H9 (cell line): ENCODE data around the gene MSL1. TPM values are rescaled to one million over a fixed set of nuclear protein-coding genes. Genes with fewer than 3 reads are reported as not detected.

Experiments used
- DNase-seq: peaks from one replicate; pipeline ENCODE4 v3.0.0-alpha.2; 2017
- H2AFZ ChIP-seq: one replicate; pipeline ENCODE4 v1.6.1; 2013; ENCODE audit warnings: mild to moderate bottlenecking, low read length, control low read depth, moderate library complexity
- H2AK5ac ChIP-seq: 2 replicates; pipeline ENCODE4 v1.6.1; 2013; ENCODE audit warnings: low read length, control low read depth, mixed read lengths; ENCODE audit not compliant: insufficient read length
- H2BK120ac ChIP-seq: one replicate; pipeline ENCODE4 v1.6.1; 2013; ENCODE audit warnings: low read depth, mild to moderate bottlenecking, low read length, control low read depth, inconsistent platforms; ENCODE audit not compliant: poor library complexity, severe bottlenecking
- H2BK12ac ChIP-seq: 2 replicates; pipeline ENCODE4 v1.6.1; 2013; ENCODE audit warnings: low read length, control low read depth, mixed read lengths, low read depth; ENCODE audit not compliant: insufficient read length
- H2BK15ac ChIP-seq: 2 replicates; pipeline ENCODE4 v1.6.1; 2013; ENCODE audit warnings: low read depth, low read length, control low read depth
- H2BK20ac ChIP-seq: one replicate; pipeline ENCODE4 v1.6.1; 2013; ENCODE audit warnings: low read depth, mild to moderate bottlenecking, low read length, control low read depth, inconsistent platforms; ENCODE audit not compliant: poor library complexity, severe bottlenecking
- H2BK5ac ChIP-seq: 2 replicates; pipeline ENCODE4 v1.6.1; 2013; ENCODE audit warnings: low read length, control low read depth, mixed read lengths; ENCODE audit not compliant: insufficient read length
- H3K14ac ChIP-seq: 2 replicates; pipeline ENCODE4 v1.6.1; 2013; ENCODE audit warnings: low read length, control low read depth; ENCODE audit not compliant: insufficient read depth
- H3K18ac ChIP-seq: 2 replicates; pipeline ENCODE4 v1.6.1; 2013; ENCODE audit warnings: low read depth, mild to moderate bottlenecking, mixed read lengths, low read length, control low read depth; ENCODE audit not compliant: insufficient read length
- H3K23ac ChIP-seq: 2 replicates; pipeline ENCODE4 v1.6.1; 2013; ENCODE audit warnings: low read length, control low read depth, mixed read lengths, low read depth; ENCODE audit not compliant: insufficient read length
- H3K23me2 ChIP-seq: 2 replicates; pipeline ENCODE4 v1.6.1; 2013; ENCODE audit warnings: low read depth, mild to moderate bottlenecking, mixed read lengths, low read length, control low read depth; ENCODE audit not compliant: insufficient read length, poor library complexity, severe bottlenecking
- H3K27ac ChIP-seq: 2 replicates; pipeline ENCODE4 v1.5.1; 2013; ENCODE audit warnings: low read length, control low read depth, mixed read lengths, low read depth; ENCODE audit not compliant: insufficient read length
- H3K27me3 ChIP-seq: 2 replicates; pipeline ENCODE4 v1.6.1; 2013; ENCODE audit warnings: low read length, control low read depth, inconsistent platforms; ENCODE audit not compliant: insufficient read depth
- H3K4ac ChIP-seq: 2 replicates; pipeline ENCODE4 v1.6.1; 2013; ENCODE audit warnings: low read depth, mild to moderate bottlenecking, control low read depth, inconsistent platforms, low read length, moderate library complexity
- H3K4me1 ChIP-seq: 2 replicates; pipeline ENCODE4 v1.6.1; 2013; ENCODE audit warnings: low read length, control low read depth, inconsistent platforms; ENCODE audit not compliant: insufficient read depth
- H3K4me2 ChIP-seq: 2 replicates; pipeline ENCODE4 v1.6.1; 2013; ENCODE audit warnings: low read length, control low read depth, mixed read lengths; ENCODE audit not compliant: insufficient read length, insufficient read depth
- H3K56ac ChIP-seq: 2 replicates; pipeline ENCODE4 v1.6.1; 2013; ENCODE audit warnings: low read depth, mild to moderate bottlenecking, mixed read lengths, low read length, control low read depth; ENCODE audit not compliant: insufficient read length
- H3K79me1 ChIP-seq: 2 replicates; pipeline ENCODE4 v1.6.1; 2013; ENCODE audit warnings: low read depth, mild to moderate bottlenecking, moderate library complexity, low read length, control low read depth, inconsistent platforms; ENCODE audit not compliant: insufficient read depth, poor library complexity, severe bottlenecking
- H3K79me2 ChIP-seq: 2 replicates; pipeline ENCODE4 v1.6.1; 2013; ENCODE audit warnings: low read length, control low read depth, inconsistent platforms; ENCODE audit not compliant: insufficient read depth
- H3K9ac ChIP-seq: 2 replicates; pipeline ENCODE4 v1.6.1; 2013; ENCODE audit warnings: low read length, control low read depth, mixed read lengths; ENCODE audit not compliant: insufficient read length; ENCODE audit errors: extremely low read depth
- H3K9me3 ChIP-seq: one replicate; pipeline ENCODE4 v1.6.1; 2013; ENCODE audit warnings: low read depth, low read length, inconsistent platforms; ENCODE audit not compliant: control insufficient read depth
- H3T11ph ChIP-seq: one replicate; pipeline ENCODE4 v1.6.1; 2013; ENCODE audit warnings: mild to moderate bottlenecking, low read length, control low read depth, inconsistent platforms
- H4K20me1 ChIP-seq: one replicate; pipeline ENCODE4 v1.6.1; 2013; ENCODE audit not compliant: control insufficient read depth, insufficient read length, insufficient read depth
- H4K5ac ChIP-seq: 2 replicates; pipeline ENCODE4 v1.6.1; 2013; ENCODE audit warnings: low read depth, mild to moderate bottlenecking, mixed read lengths, low read length, control low read depth; ENCODE audit not compliant: insufficient read length
- H4K8ac ChIP-seq: replicated peaks from 2 replicates; pipeline ENCODE4 v1.6.1; 2013; ENCODE audit warnings: low read length, control low read depth, mixed read lengths, low read depth; ENCODE audit not compliant: insufficient read length
- H4K91ac ChIP-seq: 2 replicates; pipeline ENCODE4 v1.6.1; 2013; ENCODE audit warnings: low read depth, mild to moderate bottlenecking, moderate library complexity, mixed read lengths, low read length, control low read depth; ENCODE audit not compliant: insufficient read length
- H3K27ac Mint-ChIP-seq, 3 experiments: 2 replicates in 2 of 3; 3 replicates in 1 of 3; pipeline ENCODE4 v1.8.0; 2020 to 2021; ENCODE audit warnings: mixed read lengths in 3 of 3, mild to moderate bottlenecking in 1 of 3, moderate library complexity in 1 of 3
- H3K27me3 Mint-ChIP-seq: 2 replicates; pipeline ENCODE4 v1.8.0; 2021; ENCODE audit warnings: low read depth, mild to moderate bottlenecking, moderate library complexity, mixed read lengths
- H3K36me3 Mint-ChIP-seq, 3 experiments: 2 replicates in 2 of 3; 3 replicates in 1 of 3; pipeline ENCODE4 v1.8.0; 2020 to 2021; ENCODE audit warnings: low read depth in 3 of 3, mixed read lengths in 3 of 3; ENCODE audit not compliant: insufficient read depth in 1 of 3
- H3K4me1 Mint-ChIP-seq, 2 experiments: 2 replicates each; pipeline ENCODE4 v1.8.0; 2020; ENCODE audit warnings: mixed read lengths in 2 of 2
- H3K4me3 Mint-ChIP-seq, 2 experiments: 2 replicates in 1 of 2; 3 replicates in 1 of 2; pipeline ENCODE4 v1.8.0; 2020 to 2021; ENCODE audit warnings: mild to moderate bottlenecking in 2 of 2, mixed read lengths in 2 of 2, moderate library complexity in 1 of 2
- H3K9me3 Mint-ChIP-seq, 2 experiments: 2 replicates in 1 of 2; 3 replicates in 1 of 2; pipeline ENCODE4 v1.8.0; 2020; ENCODE audit warnings: mild to moderate bottlenecking in 2 of 2, mixed read lengths in 2 of 2, moderate library complexity in 1 of 2
- WGBS: extraction: QIAGEN DNeasy Blood & Tissue Kit; methylation state at CpG from one replicate; pipeline ENCODE4 v1.1.7; 2013; ENCODE audit warnings: missing lambda C conversion rate, low lambda C conversion rate, mixed read lengths; ENCODE audit not compliant: insufficient read length; ENCODE audit errors: extremely low coverage; 5-methylcytosine and 5-hydroxymethylcytosine counted together
- total RNA-seq: library from RNA; stranded (reverse); gene quantifications from 2 replicates; pipeline ENCODE4 v1.2.1, GENCODE V29; 2021
- TF ChIP-seq, protein P1 (sequence below): fragments of 200-600 bp; sonication (generic); conservative IDR thresholded peaks from 3 replicates; pipeline ENCODE4 v1.8.0; 2021; ENCODE audit warnings: antibody characterized with exemption, mild to moderate bottlenecking

Gene MSL1
- total RNA-seq, 1 experiment from 2014 or later = 105 TPM

DNA sequence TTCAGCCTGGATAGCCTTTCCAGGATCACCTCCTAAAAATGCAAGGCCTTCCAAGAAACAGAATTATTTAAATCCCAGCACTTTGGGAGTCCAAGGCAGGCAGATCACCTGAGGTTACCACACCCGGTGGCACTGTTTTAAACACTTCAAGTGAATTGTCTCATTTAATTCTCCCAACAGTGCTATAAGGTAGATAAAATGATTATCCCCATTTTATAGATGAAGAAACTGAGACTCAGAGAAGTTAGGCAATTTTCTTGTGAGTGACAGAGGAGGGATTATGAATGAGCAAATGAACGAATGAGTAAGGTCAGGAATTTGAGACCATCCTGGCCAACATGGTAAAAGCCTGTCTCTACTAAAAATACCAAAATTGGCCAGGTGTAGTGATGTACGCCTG lies 42.2 kb upstream of the MSL1 start:
- Histone ChIP-seq H2BK12ac (no peak overlapping the region), H3K18ac (no peak overlapping the region), H2AK5ac (no peak overlapping the region), H3K79me2 (no peaks in the 10 kb centered on the region), H3K9me3 (no peaks in the 10 kb centered on the region), H2BK5ac (no peak overlapping the region), H3T11ph (no peak overlapping the region), H4K20me1 (no peaks in the 10 kb centered on the region), H3K14ac (no peak overlapping the region), H3K27me3 (no peaks in the 10 kb centered on the region), H2BK120ac (no peak overlapping the region), H3K56ac (no peak overlapping the region), H4K91ac (no peak overlapping the region), H2BK20ac (no peak overlapping the region), H3K4me1 (peaks cover 2% of the 10 kb centered on the region; the same call in 1 of the 2 replicates), H3K4me2 (no peak overlapping the region), H3K27ac (no peak overlapping the region), H2BK15ac (no peak overlapping the region), H3K23me2 (no peaks in the 10 kb centered on the region), H3K9ac (no peak overlapping the region), H2AFZ (no peak overlapping the region), H3K79me1 (no peaks in the 10 kb centered on the region), H4K5ac (no peak overlapping the region), H4K8ac (no peak overlapping the region), H3K23ac (no peak overlapping the region), H3K4ac (no peak overlapping the region)
- H3K4me1 Mint-ChIP-seq = peaks cover 16 to 21% of the 10 kb centered on the region in 2 experiments
- no CpG with 5 or more reads among the region's 3 CpGs for WGBS
- no peaks in the 10 kb centered on the region for H3K9me3 Mint-ChIP-seq
- TF ChIP-seq, protein P1, sequence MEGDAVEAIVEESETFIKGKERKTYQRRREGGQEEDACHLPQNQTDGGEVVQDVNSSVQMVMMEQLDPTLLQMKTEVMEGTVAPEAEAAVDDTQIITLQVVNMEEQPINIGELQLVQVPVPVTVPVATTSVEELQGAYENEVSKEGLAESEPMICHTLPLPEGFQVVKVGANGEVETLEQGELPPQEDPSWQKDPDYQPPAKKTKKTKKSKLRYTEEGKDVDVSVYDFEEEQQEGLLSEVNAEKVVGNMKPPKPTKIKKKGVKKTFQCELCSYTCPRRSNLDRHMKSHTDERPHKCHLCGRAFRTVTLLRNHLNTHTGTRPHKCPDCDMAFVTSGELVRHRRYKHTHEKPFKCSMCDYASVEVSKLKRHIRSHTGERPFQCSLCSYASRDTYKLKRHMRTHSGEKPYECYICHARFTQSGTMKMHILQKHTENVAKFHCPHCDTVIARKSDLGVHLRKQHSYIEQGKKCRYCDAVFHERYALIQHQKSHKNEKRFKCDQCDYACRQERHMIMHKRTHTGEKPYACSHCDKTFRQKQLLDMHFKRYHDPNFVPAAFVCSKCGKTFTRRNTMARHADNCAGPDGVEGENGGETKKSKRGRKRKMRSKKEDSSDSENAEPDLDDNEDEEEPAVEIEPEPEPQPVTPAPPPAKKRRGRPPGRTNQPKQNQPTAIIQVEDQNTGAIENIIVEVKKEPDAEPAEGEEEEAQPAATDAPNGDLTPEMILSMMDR = no peak
- no peak for DNase-seq
- H3K36me3 Mint-ChIP-seq = peaks cover 2 to 9% (median 5%) of the 10 kb centered on the region in 3 experiments; a peak in 4 of 7 replicates
- H3K4me3 Mint-ChIP-seq = no peak overlapping the region
- no peak overlapping the region for H3K27ac Mint-ChIP-seq
- no peaks in the 10 kb centered on the region for H3K27me3 Mint-ChIP-seq
